Measurements from ENCODE around the gene CD44. TPM values are rescaled to one million over a fixed set of nuclear protein-coding genes. Genes with fewer than 3 reads are reported as not detected.
"Not testable (repeated sequence)": the region's sequence is repeated elsewhere in the genome, so short reads cannot be mapped to it uniquely, and the experiment has no call there.

Gene CD44
- polyA plus RNA-seq (2011; rRNA removed) (794 and 1,200 TPM in 2 replicates), polyA minus RNA-seq (2011; rRNA and poly(A)+ RNA removed) (596 and 791 TPM in 2 replicates)

- Histone ChIP-seq H3K27me3 (ENCODE audit: control insufficient read depth, insufficient read depth, low read length) (no peaks in the 10 kb centered on the region), H3K4me3 (ENCODE audit: low read depth, low read length) (peak within 1 kb of the TSS; percentile 95), H3K36me3 (ENCODE audit: control insufficient read depth, insufficient read depth, low read length) (no peaks in the 10 kb centered on the region)
- POLR2A ChIA-PET: no interaction called here
- CTCF ChIA-PET: interaction anchor here (0.7 to 3.1 kb wide), 6 partner anchors 11 to 253 kb away, joined by 3 to 9 read pairs (median 3); no protein-coding TSS in a partner anchor
- TF ChIP-seq CTCF (IDR thresholded peaks at IDR 0.05; ENCODE audit: insufficient read depth, low read depth, low read length): no peak
- peak; percentile 56 for DNase-seq (ENCODE audit: low read depth)
Observed at GRCh38 chr11:35138943-35139721, at the start of gene CD44. TSS of gene CD44 (plus strand) at chr11:35139171. CDS start at chr11:35139304, 133 bp downstream.

- Histone ChIP-seq H3K27me3 (ENCODE audit: control insufficient read depth, insufficient read depth, low read length) (no peaks in the 10 kb centered on the region), H3K36me3 (ENCODE audit: control insufficient read depth, insufficient read depth, low read length) (no peaks in the 10 kb centered on the region), H3K4me3 (ENCODE audit: low read depth, low read length) (no peak overlapping the region)
- ChIA-PET POLR2A (no interaction called here), CTCF (no interaction called here)
- TF ChIP-seq CTCF (IDR thresholded peaks at IDR 0.05; ENCODE audit: insufficient read depth, low read depth, low read length): no peak
- DNase-seq (ENCODE audit: low read depth): no peak
Observed at GRCh38 chr11:35089666-35090065, 49.3 kb upstream of the CD44 start.

- no peaks in the 10 kb centered on the region for H3K27me3 ChIP-seq (ENCODE audit: control insufficient read depth, insufficient read depth, low read length)
- H3K36me3 ChIP-seq (ENCODE audit: control insufficient read depth, insufficient read depth, low read length): no peaks in the 10 kb centered on the region
- no peak overlapping the region for H3K4me3 ChIP-seq (ENCODE audit: low read depth, low read length)
- ChIA-PET CTCF (no interaction called here), POLR2A (no interaction called here)
- DNase-seq (ENCODE audit: low read depth): no peak
- no peak for TF ChIP-seq CTCF (IDR thresholded peaks at IDR 0.05; ENCODE audit: insufficient read depth, low read depth, low read length)
Observed at GRCh38 chr11:35090125-35090524, 48.8 kb upstream of the CD44 start.

- H3K36me3 ChIP-seq (ENCODE audit: control insufficient read depth, insufficient read depth, low read length); H3K27me3 ChIP-seq (ENCODE audit: control insufficient read depth, insufficient read depth, low read length); H3K4me3 ChIP-seq (ENCODE audit: low read depth, low read length); DNase-seq (ENCODE audit: low read depth); CTCF ChIA-PET; POLR2A ChIA-PET: not testable (repeated sequence)
Observed at GRCh38 chr11:35090991-35091390, 48.0 kb upstream of the CD44 start.

GRCh38 chr11:35096723-35097122 lies 42.2 kb upstream of the CD44 start:
- ChIA-PET POLR2A (no interaction called here), CTCF (no interaction called here)
- DNase-seq (ENCODE audit: low read depth): no peak
- H3K36me3 ChIP-seq (ENCODE audit: control insufficient read depth, insufficient read depth, low read length): no peaks in the 10 kb centered on the region
- H3K27me3 ChIP-seq (ENCODE audit: control insufficient read depth, insufficient read depth, low read length): no peaks in the 10 kb centered on the region
- no peak for TF ChIP-seq CTCF (IDR thresholded peaks at IDR 0.05; ENCODE audit: insufficient read depth, low read depth, low read length)
- no peak overlapping the region for H3K4me3 ChIP-seq (ENCODE audit: low read depth, low read length)
